Muscle of leg (tissue), 11 donors: ENCODE measurements around the gene PRPF31. TPM values are rescaled to one million over a fixed set of nuclear protein-coding genes. Genes with fewer than 3 reads are reported as not detected.
"Not testable (repeated sequence)": the region's sequence is repeated elsewhere in the genome, so short reads cannot be mapped to it uniquely, and the experiment has no call there.

ENCODE experiments used
- DNase-seq: peaks from one replicate; pipeline ENCODE4 v3.0.0; 2013
- H3K27ac ChIP-seq: one replicate; pipeline ENCODE4 v1.5.1; 2013; ENCODE audit warnings: mild to moderate bottlenecking, low read length, control low read depth
- H3K27me3 ChIP-seq: one replicate; pipeline ENCODE4 v1.6.1; 2013; ENCODE audit warnings: low read length; ENCODE audit not compliant: control insufficient read depth, insufficient read depth
- H3K36me3 ChIP-seq: one replicate; pipeline ENCODE4 v1.6.1; 2013; ENCODE audit warnings: low read length; ENCODE audit not compliant: control insufficient read depth, insufficient read depth
- H3K4me1 ChIP-seq: one replicate; pipeline ENCODE4 v1.6.1; 2013; ENCODE audit warnings: low read length; ENCODE audit not compliant: control insufficient read depth, insufficient read depth
- H3K4me3 ChIP-seq: one replicate; pipeline ENCODE4 v1.5.1; 2013; ENCODE audit warnings: low read length, control low read depth
- H3K9me3 ChIP-seq: replicated peaks from 2 replicates; pipeline ENCODE4 v1.6.1; 2013; ENCODE audit warnings: low read depth, low read length; ENCODE audit not compliant: control insufficient read depth
- WGBS: methylation state at CpG from one replicate; pipeline ENCODE4 v1.1.5; 2013; ENCODE audit warnings: missing lambda C conversion rate; ENCODE audit not compliant: insufficient coverage; 5-methylcytosine and 5-hydroxymethylcytosine counted together
- polyA plus RNA-seq, 8 donors: library from polyadenylated mRNA; unstranded; fragments of 120-200 nt; gene quantifications; one replicate each; pipeline versions ENCODE4 v1.2.1 to v1.2.3, GENCODE V29; 2013; ENCODE audit warnings: inconsistent platforms in 1 of 8, low replicate concordance in 1 of 8; ENCODE audit not compliant: insufficient read length in 8 of 8, insufficient read depth in 1 of 8
- total RNA-seq: library from RNA; stranded (reverse); fragments of 120-200 nt; gene quantifications from one replicate; pipeline ENCODE4 v1.2.4, GENCODE V29; 2013

Gene PRPF31
- total and polyA plus RNA-seq, 9 donors: 38.7 to 55.5 (median 52.1) TPM

DNA sequence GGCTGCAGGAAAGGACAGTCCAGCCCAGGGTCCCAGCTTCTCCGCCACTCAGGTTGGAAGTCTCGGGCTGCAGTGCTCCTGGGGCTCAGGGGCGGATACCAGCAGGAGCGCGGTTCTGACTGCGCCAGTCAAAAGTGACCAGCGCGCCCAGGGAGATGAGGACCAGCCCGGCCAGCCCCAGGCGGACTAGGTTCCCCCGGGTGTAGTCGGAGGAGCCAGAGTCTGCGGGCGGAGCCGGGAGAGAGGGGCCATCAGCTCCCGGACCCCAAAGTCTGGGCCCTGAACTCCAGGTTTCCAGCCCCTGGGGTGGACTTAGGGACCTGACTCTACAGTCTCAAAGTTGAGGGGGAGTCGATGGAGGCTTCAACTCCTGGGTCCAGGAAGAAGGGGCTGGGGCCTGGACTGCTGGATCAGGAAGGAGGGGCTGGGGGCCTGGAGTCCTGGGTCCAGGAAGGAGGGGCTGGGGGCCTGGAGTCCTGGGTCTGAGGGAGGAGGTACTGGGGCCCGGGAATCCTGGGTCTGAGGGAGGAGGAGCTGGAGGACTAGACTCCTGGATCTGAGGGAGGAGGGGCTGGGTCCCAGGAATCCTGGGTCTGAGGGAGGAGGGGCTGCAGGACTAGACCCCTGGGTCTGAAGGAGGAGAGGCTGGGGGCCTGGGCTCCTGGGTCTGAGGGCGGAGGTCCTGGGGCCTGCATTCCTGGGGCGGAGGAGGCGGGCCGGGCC, 20.3 kb upstream of the PRPF31 start:
- H3K4me3 ChIP-seq: no peak overlapping the region
- no peak overlapping the region for H3K27ac ChIP-seq
- H3K27me3 ChIP-seq: peaks cover 35% of the 10 kb centered on the region
- H3K36me3 ChIP-seq: no peaks in the 10 kb centered on the region
- peaks cover 6% of the 10 kb centered on the region for H3K4me1 ChIP-seq
- DNase-seq: no peak
- no peaks in the 10 kb centered on the region for H3K9me3 ChIP-seq
- WGBS: 66% methylated on average over 22 of the region's 22 CpGs

DNA sequence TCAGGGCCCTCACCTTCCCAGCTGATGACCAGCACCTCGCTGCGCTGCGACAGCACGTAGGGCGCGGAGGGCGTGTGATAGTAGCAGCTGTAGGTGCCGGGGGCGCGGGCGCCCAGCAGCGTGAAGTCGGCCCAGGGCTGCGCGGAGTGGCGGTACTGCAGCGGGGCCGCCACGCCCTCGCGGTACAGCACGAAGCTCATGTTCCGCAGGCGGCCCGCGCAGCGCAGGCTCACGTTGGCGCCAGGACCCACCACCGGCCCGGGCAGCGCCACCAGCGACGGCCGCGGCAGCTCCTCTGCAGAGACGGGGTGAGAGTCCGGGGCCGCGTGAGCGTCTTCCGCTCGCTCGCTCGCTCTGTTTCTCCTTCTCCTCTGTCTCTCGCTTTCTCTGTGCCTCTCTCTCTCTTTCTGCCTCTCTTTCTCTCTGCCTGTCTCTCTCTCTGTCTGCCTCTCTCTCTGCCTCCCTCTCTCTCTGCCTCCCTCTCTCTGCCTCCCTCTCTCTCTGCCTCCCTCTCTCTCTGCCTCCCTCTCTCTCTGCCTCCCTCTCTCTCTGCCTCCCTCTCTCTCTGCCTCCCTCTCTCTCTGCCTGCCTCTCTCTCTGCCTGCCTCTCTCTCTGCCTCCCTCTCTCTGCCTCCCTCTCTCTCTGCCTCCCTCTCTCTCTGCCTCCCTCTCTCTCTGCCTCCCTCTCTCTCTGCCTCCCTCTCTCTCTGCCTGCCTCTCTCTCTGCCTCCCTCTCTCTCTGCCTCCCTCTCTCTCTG, 19.5 kb upstream of the PRPF31 start:
- H3K36me3 ChIP-seq, H3K27ac ChIP-seq, H3K4me1 ChIP-seq, H3K4me3 ChIP-seq, H3K9me3 ChIP-seq: not testable (repeated sequence)
- H3K27me3 ChIP-seq: peaks cover 34% of the 10 kb centered on the region
- DNase-seq: peak; percentile 39
- WGBS: under 1% methylated on average over 46 of the region's 46 CpGs

- H3K9me3 ChIP-seq: no peaks in the 10 kb centered on the region
- peaks cover 33% of the 10 kb centered on the region for H3K27me3 ChIP-seq
- no peak overlapping the region for H3K27ac ChIP-seq
- H3K4me3 ChIP-seq: no peak overlapping the region
- no peaks in the 10 kb centered on the region for H3K36me3 ChIP-seq
- peaks cover 6% of the 10 kb centered on the region for H3K4me1 ChIP-seq
- DNase-seq: no peak
- 4% methylated on average over 14 of the region's 14 CpGs for WGBS
Observed at GRCh38 chr19:54096617-54097106, 18.9 kb upstream of the PRPF31 start.

DNA sequence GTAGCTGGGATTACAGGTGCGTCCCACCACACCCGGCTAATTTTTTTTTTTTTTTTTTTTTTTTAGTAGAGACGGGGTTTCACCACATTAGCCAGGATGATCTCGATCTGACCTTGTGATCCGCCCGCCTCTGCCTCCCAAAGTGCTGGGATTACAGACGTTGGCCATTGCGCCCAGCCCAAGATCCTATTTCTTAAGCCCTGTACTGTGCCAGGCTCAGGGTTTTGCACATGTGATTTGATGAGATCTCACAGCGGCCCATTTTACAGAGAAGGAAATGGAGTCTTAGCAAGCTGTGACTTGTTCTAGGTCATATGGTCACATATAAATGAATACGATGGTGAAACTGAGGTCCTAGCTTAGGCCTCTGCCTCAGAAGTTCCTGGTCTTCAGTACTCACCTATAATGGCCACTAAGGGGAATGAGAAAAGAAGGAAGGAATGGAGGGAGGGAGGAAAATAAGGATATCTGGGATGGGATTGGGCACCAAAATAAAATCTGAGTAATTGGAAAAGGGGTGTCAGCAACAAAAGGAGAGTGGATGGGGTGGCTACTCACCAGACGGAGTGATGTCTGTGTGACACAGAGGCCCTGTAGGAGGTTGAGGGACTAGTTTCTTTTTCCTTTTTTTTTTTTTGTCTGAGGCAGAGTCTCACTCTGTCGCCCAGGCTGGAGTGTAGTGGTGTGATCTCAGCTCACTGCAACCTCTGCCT, 16.2 kb upstream of the PRPF31 start:
- Histone ChIP-seq H3K4me1 (peaks cover 13% of the 10 kb centered on the region), H3K27ac (no peak overlapping the region), H3K9me3 (no peaks in the 10 kb centered on the region), H3K27me3 (peaks cover 32% of the 10 kb centered on the region), H3K4me3 (no peak overlapping the region), H3K36me3 (peaks cover 2% of the 10 kb centered on the region)
- WGBS: 80% methylated on average over 7 of the region's 12 CpGs
- no peak for DNase-seq

DNA sequence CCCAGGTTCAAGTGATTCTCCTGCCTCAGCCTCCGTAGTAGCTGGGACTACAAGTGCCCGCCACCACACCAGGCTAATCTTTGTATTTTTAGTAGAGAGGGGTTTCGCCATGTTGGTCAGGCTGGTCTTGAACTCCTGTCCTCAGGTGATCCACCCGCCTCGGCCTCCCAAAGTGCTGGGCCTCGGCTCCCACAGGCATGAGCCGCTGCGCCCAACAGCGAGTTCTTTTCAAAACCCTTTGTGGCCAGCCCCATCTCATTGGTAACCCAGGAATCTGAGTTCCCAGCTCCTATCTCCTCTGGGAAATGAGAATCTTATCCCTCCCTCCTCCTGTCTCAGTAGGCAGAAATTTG, 15.7 kb upstream of the PRPF31 start:
- H3K4me3 ChIP-seq, H3K9me3 ChIP-seq, H3K27ac ChIP-seq, H3K36me3 ChIP-seq, DNase-seq: not testable (repeated sequence)
- 75% methylated on average over 7 of the region's 9 CpGs for WGBS
- peaks cover 13% of the 10 kb centered on the region for H3K4me1 ChIP-seq
- peaks cover 26% of the 10 kb centered on the region for H3K27me3 ChIP-seq

DNA sequence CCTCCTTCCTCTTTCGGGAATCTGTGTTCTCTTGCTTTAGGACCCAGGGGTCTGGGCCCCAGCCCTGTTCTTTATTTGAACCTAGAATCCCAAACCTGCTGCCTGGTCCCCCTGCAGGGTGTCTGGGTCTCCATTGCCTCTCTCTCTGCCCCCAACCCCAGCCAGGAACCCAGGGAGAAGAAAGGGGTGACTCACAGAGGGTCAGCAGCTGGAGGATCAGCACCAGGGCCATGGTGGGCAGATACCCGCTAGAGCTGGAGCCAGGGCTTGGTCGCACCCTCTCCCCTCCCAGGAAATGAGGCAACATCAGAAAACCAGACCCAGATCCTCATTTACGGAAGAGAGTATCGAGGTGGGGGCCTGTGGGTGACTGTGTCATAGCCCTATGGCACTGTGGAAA, 15.0 kb upstream of the PRPF31 start, which contains the start of gene OSCAR:
OSCAR (minus strand) TSS at position 243 of the 400 bp plus-strand sequence; CDS start at position 232, 11 bp downstream.
- Histone ChIP-seq H3K36me3 (peaks cover 7% of the 10 kb centered on the region), H3K9me3 (no peaks in the 10 kb centered on the region), H3K4me3 (no peak within 1 kb of the TSS), H3K4me1 (peaks cover 12% of the 10 kb centered on the region), H3K27me3 (peaks cover 19% of the 10 kb centered on the region), H3K27ac (peak within 1 kb of the TSS; percentile 13)
- DNase-seq: peak; percentile 43
- WGBS: 60% methylated on average over 2 of the region's 5 CpGs

GRCh38 chr19:54102421-54103169, 13.0 kb upstream of the PRPF31 start, which contains the start of gene NDUFA3:
NDUFA3 (plus strand) TSS chr19:54102855; CDS start chr19:54102879, 24 bp downstream.
- DNase-seq: peak; percentile 100
- Histone ChIP-seq H3K9me3 (no peaks in the 10 kb centered on the region), H3K27me3 (no peaks in the 10 kb centered on the region), H3K27ac (no peak within 1 kb of the TSS), H3K4me3 (peak within 1 kb of the TSS; percentile 89), H3K36me3 (peaks cover 27% of the 10 kb centered on the region), H3K4me1 (peaks cover 7% of the 10 kb centered on the region)
- under 1% methylated on average over 49 of the region's 54 CpGs for WGBS

- peaks cover 51% of the 10 kb centered on the region for H3K36me3 ChIP-seq
- WGBS: 87% methylated on average over 9 of the region's 11 CpGs
Observed at GRCh38 chr19:54104998-54105715, 10.4 kb upstream of the PRPF31 start.

DNA sequence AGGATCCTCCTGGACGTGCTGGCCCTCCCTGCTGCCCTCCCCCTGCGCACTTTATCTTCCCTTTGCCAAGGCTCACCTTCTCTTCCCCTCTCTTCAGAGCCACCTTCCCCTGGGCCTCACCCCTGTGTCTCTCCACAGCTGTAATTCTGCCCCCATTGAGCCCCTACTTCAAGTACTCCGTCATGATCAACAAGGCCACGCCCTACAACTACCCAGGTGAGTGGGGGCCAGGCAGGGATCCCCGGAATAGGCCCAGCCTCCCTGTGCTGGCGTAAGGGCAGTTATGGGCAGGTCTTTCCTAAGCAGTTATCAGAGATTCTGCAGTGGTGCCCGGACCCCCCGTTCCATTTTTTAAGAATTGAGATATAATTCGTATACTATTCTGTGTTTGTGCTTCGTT, 9.8 kb upstream of the PRPF31 start:
- WGBS: 89% methylated on average over 6 of the region's 10 CpGs
- Histone ChIP-seq H3K27ac (no peak overlapping the region), H3K4me3 (no peak overlapping the region), H3K27me3 (no peaks in the 10 kb centered on the region), H3K36me3 (peaks cover 57% of the 10 kb centered on the region), H3K4me1 (peaks cover 7% of the 10 kb centered on the region), H3K9me3 (no peaks in the 10 kb centered on the region)
- DNase-seq: no peak

More at GRCh38 chr19:54104998-54105715, 10.4 kb upstream of the PRPF31 start:
- DNase-seq: no peak
- Histone ChIP-seq H3K4me3 (no peak overlapping the region), H3K9me3 (no peaks in the 10 kb centered on the region), H3K4me1 (peaks cover 7% of the 10 kb centered on the region), H3K27me3 (no peaks in the 10 kb centered on the region), H3K27ac (no peak overlapping the region)
